H1 (cell line): ENCODE data around the gene MCC. TPM values are rescaled to one million over a fixed set of nuclear protein-coding genes. Genes with fewer than 3 reads are reported as not detected.

ENCODE experiments used
- CBX5 ChIP-seq: fragments of 300-800, 300-1000 bp; sonication (generic); IDR thresholded peaks from 2 replicates; pipeline ENCODE4 v1.7.1; 2016; ENCODE audit warnings: antibody characterized with exemption, low read length, low read depth
- CREB1 ChIP-seq: IDR thresholded peaks from 2 replicates; pipeline ENCODE4 v1.6.1; 2012; ENCODE audit warnings: inconsistent platforms
- CTBP2 ChIP-seq: IDR thresholded peaks from 2 replicates; pipeline ENCODE4 v1.7.0; 2011; ENCODE audit warnings: borderline replicate concordance, mild to moderate bottlenecking, moderate library complexity, mixed read lengths, low read length; ENCODE audit not compliant: insufficient read depth, insufficient read length
- HDAC2 ChIP-seq, 2 experiments: fragments of 300-600 bp in 1 of 2; sonication (generic) in 1 of 2; IDR thresholded peaks; 2 replicates each; pipeline ENCODE4 v1.6.1; 2011 to 2012; ENCODE audit warnings: low read depth in 2 of 2, low read length in 2 of 2, mild to moderate bottlenecking in 2 of 2, moderate library complexity in 2 of 2, borderline replicate concordance in 1 of 2, inconsistent platforms in 1 of 2
- SP4 ChIP-seq: IDR thresholded peaks from 2 replicates; pipeline ENCODE4 v1.6.1; 2012; ENCODE audit warnings: low read length, inconsistent platforms
- SUZ12 ChIP-seq: fragments of 200-600 bp; sonication (generic); IDR thresholded peaks from 2 replicates; pipeline ENCODE4 v1.6.1; 2012; ENCODE audit warnings: mild to moderate bottlenecking, inconsistent platforms, low read length, moderate library complexity, mixed read lengths
- polyA plus RNA-seq, 7 experiments: library from polyadenylated mRNA; depleted of rRNA in 3 of 7; stranded (reverse) in 5 of 7; unstranded in 2 of 7; fragments of >200 nt in 5 of 7; fragments of 200-250 nt in 2 of 7; gene quantifications; 1 replicate in 5 of 7; 2 replicates in 1 of 7; 4 replicates in 1 of 7; pipeline versions ENCODE4 v1.2.1 to v1.2.3, GENCODE V29; 2011 to 2013; ENCODE audit warnings: missing spikeins in 2 of 7, mixed read lengths in 2 of 7
- total RNA-seq: library from RNA; stranded (reverse); fragmentation: NEBNext Ultra II Directional; extraction: Animal tissue kit (Norgen Biotek cat#: 25700); gene quantifications from 2 replicates; pipeline ENCODE4 v1.2.1, GENCODE V29; 2021

MCC gene
- total and polyA plus RNA-seq, 2 of the 8 experiments (the other 6 are each of a cell fraction or from before 2014, with no cell fraction given): 2.6 to 18.3 TPM

GRCh38 chr5:113140837-113141671, 347.2 kb downstream of the MCC start (continued):
- no peak for TF ChIP-seq SP4
- TF ChIP-seq HDAC2 (IDR thresholded peaks at IDR 0.05; ENCODE audit: borderline replicate concordance in 1 of 2, low read depth in 2 of 2, low read length in 2 of 2): no peak
- no peak for TF ChIP-seq CTBP2
- TF ChIP-seq SUZ12: no peak
- TF ChIP-seq CBX5: no peak
- no peak for TF ChIP-seq CREB1
